Retinal pigment epithelial cell (primary cell): ENCODE data around the gene ZBTB7A.

Source experiments
- DNase-seq: peaks from one replicate; pipeline ENCODE4 v3.0.0-alpha.2; 2010; ENCODE audit warnings: low read depth
- H3K4me3 ChIP-seq: 2 replicates; pipeline ENCODE4 v1.5.1; 2011; ENCODE audit warnings: mild to moderate bottlenecking, low read length, control low read depth, moderate library complexity
- CTCF ChIP-seq: conservative IDR thresholded peaks from 2 replicates; pipeline ENCODE4 v1.5.1; 2011; ENCODE audit warnings: low read depth, low read length, control low read depth, inconsistent platforms

The ZBTB7A gene

DNA sequence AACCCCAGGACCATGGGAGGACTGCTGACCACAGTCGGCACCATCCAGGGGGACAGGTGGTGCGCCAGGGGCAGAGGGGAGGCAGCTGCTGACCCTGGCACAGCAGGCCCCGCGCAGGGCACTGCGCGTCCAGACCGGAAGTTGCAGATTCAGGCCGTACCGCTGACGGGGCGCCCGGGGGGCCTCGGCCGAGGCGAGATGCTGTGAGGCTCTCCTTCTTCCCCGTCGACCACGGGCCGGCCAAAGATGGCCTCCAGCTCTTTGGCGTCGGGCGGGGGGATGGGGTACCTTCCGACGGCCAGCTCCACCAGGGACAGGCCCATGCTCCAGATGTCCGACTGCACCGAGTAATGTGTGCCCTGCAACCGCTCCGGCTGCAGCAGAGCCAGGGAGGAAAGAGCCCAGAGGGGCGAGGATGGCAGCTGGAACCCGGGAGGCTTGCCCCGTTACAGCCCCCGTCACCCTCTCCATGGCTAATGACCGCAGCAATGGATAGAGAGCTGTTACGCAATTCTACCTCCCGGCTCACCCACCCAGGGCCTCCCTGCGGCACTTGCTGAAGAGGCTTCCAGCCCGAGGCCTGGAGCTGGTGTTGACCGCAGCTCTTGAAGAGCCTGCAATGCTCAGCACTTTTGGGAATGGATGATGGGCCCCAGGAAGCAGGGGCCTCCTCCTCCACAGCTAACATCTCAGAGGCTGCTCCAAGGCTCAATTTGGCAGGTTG is 32.5 kb upstream of the ZBTB7A start:
- DNase-seq, result no peak
- no peak for TF ChIP-seq CTCF

GRCh38 chr19:4098493-4098892 is 31.8 kb upstream of the ZBTB7A start:
- no peak for TF ChIP-seq CTCF
- no peak overlapping the region for H3K4me3 ChIP-seq
- DNase-seq, result no peak

More for the DNA sequence above, 32.5 kb upstream of the ZBTB7A start:
- no peak overlapping the region for H3K4me3 ChIP-seq

GRCh38 chr19:4097501-4097900 is 30.8 kb upstream of the ZBTB7A start:
- no peak for TF ChIP-seq CTCF
- H3K4me3 ChIP-seq, result no peak overlapping the region
- no peak for DNase-seq

DNA sequence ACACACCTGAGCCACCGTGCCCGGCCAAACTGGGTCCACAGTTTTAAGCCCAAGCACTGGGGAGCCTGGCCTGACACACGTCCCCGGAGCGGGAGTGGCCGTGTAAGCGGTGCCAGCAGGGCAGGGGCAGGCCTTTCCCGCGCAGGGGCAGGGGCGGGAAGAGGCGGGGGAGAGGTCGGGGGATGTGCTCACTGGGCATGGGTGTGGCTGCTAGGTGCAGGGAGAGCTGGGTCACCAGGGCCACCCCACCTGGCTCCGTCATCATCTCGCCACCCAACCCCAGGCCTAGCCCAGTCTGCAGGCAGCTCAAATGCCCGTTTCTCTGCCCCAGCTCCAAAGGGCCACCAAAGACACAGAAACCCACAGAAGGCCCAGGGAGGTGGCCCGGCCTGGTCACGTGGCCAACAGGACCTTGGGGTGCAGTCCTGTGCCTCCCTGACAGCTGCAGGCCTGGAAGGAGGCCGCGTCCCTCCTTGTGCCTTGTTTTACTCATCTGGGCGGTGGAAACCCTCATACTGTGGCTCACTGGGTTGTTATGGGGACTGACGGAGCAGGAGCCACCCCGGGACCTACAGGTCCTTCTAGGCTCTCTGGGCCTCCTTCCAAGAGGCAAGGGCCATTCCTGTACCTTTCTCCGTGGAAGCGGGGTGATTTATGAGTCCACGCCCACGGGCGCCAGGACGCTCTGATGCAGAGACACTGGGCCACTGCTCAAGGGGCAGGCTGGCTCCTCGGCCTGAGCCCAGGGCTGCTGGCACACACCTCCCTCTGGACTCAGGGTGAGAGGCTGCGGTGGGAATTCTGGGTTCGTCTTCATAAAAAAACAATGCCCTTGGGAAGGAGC is 29.6 kb upstream of the ZBTB7A start:
- TF ChIP-seq CTCF, result no peak
- no peak for DNase-seq
- no peak overlapping the region for H3K4me3 ChIP-seq

- no peak overlapping the region for H3K4me3 ChIP-seq
- no peak for DNase-seq
- TF ChIP-seq CTCF, result no peak
These were observed 28.8 kb upstream of the ZBTB7A start for GRCh38 chr19:4095488-4095844.

GRCh38 chr19:4094761-4095487 is 28.2 kb upstream of the ZBTB7A start:
- TF ChIP-seq CTCF, result no peak
- H3K4me3 ChIP-seq, result no peak overlapping the region
- DNase-seq, result no peak
